Naive thymus-derived CD8-positive, alpha-beta T cell (primary cell): ENCODE results near the gene SPEN. TPM values are rescaled to one million over a fixed set of nuclear protein-coding genes. Genes with fewer than 3 reads are reported as not detected.

Experiments
- ATAC-seq, 2 donors: fragments of 150-1000 bp; cut with Tn5 transposase in 1 of 2; sonication (Bioruptor Pico), chemical (Tn5 transposase) in 1 of 2; 1 replicate in 1 of 2; 2 replicates in 1 of 2; pipeline ENCODE4 v1.10.0; 2021; ENCODE audit warnings: mild to moderate bottlenecking in 2 of 2, moderate library complexity in 2 of 2
- POLR2A ChIA-PET: fragments of 350-600 bp; sonication (Branson Sonifier 250); formaldehyde crosslinking; loops from one replicate; lab custom pipeline; 2021; ENCODE audit warnings: antibody characterized with exemption; lab: Charles Lee
- DNase-seq, 10 donors: peaks; one replicate each; pipeline versions ENCODE4 v3.0.0 to v3.0.0-alpha.2; 2020 to 2022
- H3K27ac Mint-ChIP-seq, 10 donors: one replicate each; pipeline ENCODE4 v1.8.0; 2020 to 2022; ENCODE audit warnings: mild to moderate bottlenecking in 10 of 10, mixed read lengths in 10 of 10, moderate library complexity in 4 of 10, inconsistent platforms in 1 of 10
- H3K27me3 Mint-ChIP-seq, 5 donors: one replicate each; pipeline ENCODE4 v1.8.0; 2021 to 2022; ENCODE audit warnings: mixed read lengths in 5 of 5
- H3K36me3 Mint-ChIP-seq, 3 donors: one replicate each; pipeline ENCODE4 v1.8.0; 2020 to 2022; ENCODE audit warnings: mixed read lengths in 3 of 3, mild to moderate bottlenecking in 2 of 3, inconsistent platforms in 1 of 3
- H3K4me1 Mint-ChIP-seq, 4 donors: one replicate each; pipeline ENCODE4 v1.8.0; 2021 to 2022; ENCODE audit warnings: mixed read lengths in 4 of 4
- H3K4me3 Mint-ChIP-seq, 10 donors: one replicate each; pipeline ENCODE4 v1.8.0; 2020 to 2022; ENCODE audit warnings: mild to moderate bottlenecking in 10 of 10, mixed read lengths in 10 of 10, moderate library complexity in 6 of 10, inconsistent platforms in 1 of 10
- H3K9me3 Mint-ChIP-seq, 9 donors: one replicate each; pipeline ENCODE4 v1.8.0; 2020 to 2022; ENCODE audit warnings: mixed read lengths in 9 of 9, mild to moderate bottlenecking in 3 of 9, inconsistent platforms in 1 of 9, moderate library complexity in 1 of 9
- polyA plus RNA-seq, 3 donors: library from polyadenylated mRNA; unstranded; fragments of 300-500 nt; fragmentation: Illumina TruSeq; gene quantifications; one replicate each; pipeline ENCODE4 v1.2.3, GENCODE V29; 2021
- total RNA-seq, 8 experiments: library from RNA in 2 of 8; stranded (reverse) in 2 of 8; gene quantifications; one replicate each; pipeline ENCODE4 v1.2.3 and lab custom pipeline; 2021 to 2026

SPEN gene
- total and polyA plus RNA-seq, 5 experiments from 2014 or later = 4.0 to 88.3 (median 38.0) TPM

GRCh38 chr1:15941899-15942660 is 94.6 kb downstream of the SPEN start:
- Mint-ChIP-seq H3K9me3 (no peaks in the 10 kb centered on the region), H3K27me3 (no peaks in the 10 kb centered on the region), H3K27ac (peak overlapping the region in 1 of 10 donors; percentile 49), H3K4me1 (peaks cover 0 to 5% (median 2%) of the 10 kb centered on the region in 4 donors), H3K36me3 (peaks cover 0 to 56% (median 3%) of the 10 kb centered on the region in 3 donors), H3K4me3 (no peak overlapping the region)
- DNase-seq (peak in 1 of 10 donors; percentile 60), ATAC-seq (no peak)
- POLR2A ChIA-PET = no interaction called here

- no peak for ATAC-seq
- H3K4me1 Mint-ChIP-seq = peaks cover 0 to 9% (median 4%) of the 10 kb centered on the region in 4 donors
- peak in 1 of 10 donors; percentile 56 for DNase-seq
- H3K36me3 Mint-ChIP-seq = peaks cover 0 to 55% (median 6%) of the 10 kb centered on the region in 3 donors
- no peak overlapping the region for H3K4me3 Mint-ChIP-seq
- POLR2A ChIA-PET = no interaction called here
- no peaks in the 10 kb centered on the region for H3K9me3 Mint-ChIP-seq
- H3K27me3 Mint-ChIP-seq = no peaks in the 10 kb centered on the region
- H3K27ac Mint-ChIP-seq = peak overlapping the region in 1 of 10 donors; percentile 29
Measured at GRCh38 chr1:15942661-15943327, 95.3 kb downstream of the SPEN start.

- H3K9me3 Mint-ChIP-seq = no peaks in the 10 kb centered on the region
- DNase-seq = no peak
Measured at GRCh38 chr1:15943328-15943991, 96.0 kb downstream of the SPEN start.

GRCh38 chr1:15943992-15944307 is 96.4 kb downstream of the SPEN start:
- Mint-ChIP-seq H3K4me3 (no peak overlapping the region), H3K9me3 (no peaks in the 10 kb centered on the region), H3K27ac (no peak overlapping the region), H3K27me3 (no peaks in the 10 kb centered on the region), H3K36me3 (peaks cover 0 to 54% (median 6%) of the 10 kb centered on the region in 3 donors), H3K4me1 (peaks cover 3 to 20% (median 8%) of the 10 kb centered on the region in 4 donors)
- no peak for ATAC-seq
- POLR2A ChIA-PET = no interaction called here
- DNase-seq = no peak

More at GRCh38 chr1:15943328-15943991, 96.0 kb downstream of the SPEN start:
- Mint-ChIP-seq H3K4me3 (no peak overlapping the region), H3K27me3 (no peaks in the 10 kb centered on the region), H3K4me1 (peaks cover 0 to 16% (median 5%) of the 10 kb centered on the region in 4 donors), H3K27ac (no peak overlapping the region), H3K36me3 (peaks cover 0 to 55% (median 6%) of the 10 kb centered on the region in 3 donors)
- ATAC-seq = no peak
- POLR2A ChIA-PET = no interaction called here

GRCh38 chr1:15944308-15945010 is 97.0 kb downstream of the SPEN start:
- DNase-seq (no peak), ATAC-seq (no peak)
- Mint-ChIP-seq H3K27ac (no peak overlapping the region), H3K9me3 (no peaks in the 10 kb centered on the region), H3K4me1 (peaks cover 3 to 26% (median 12%) of the 10 kb centered on the region in 4 donors), H3K4me3 (no peak overlapping the region), H3K36me3 (peaks cover 0 to 54% (median 3%) of the 10 kb centered on the region in 3 donors), H3K27me3 (no peaks in the 10 kb centered on the region)
- POLR2A ChIA-PET = no interaction called here

GRCh38 chr1:15945011-15945831 is 97.7 kb downstream of the SPEN start:
- Mint-ChIP-seq H3K4me3 (no peak overlapping the region), H3K4me1 (peaks cover 7 to 33% (median 19%) of the 10 kb centered on the region in 4 donors), H3K36me3 (peaks cover 0 to 46% (median 3%) of the 10 kb centered on the region in 3 donors), H3K27ac (peak overlapping the region in 1 of 10 donors; percentile 25), H3K9me3 (no peaks in the 10 kb centered on the region), H3K27me3 (no peaks in the 10 kb centered on the region)
- DNase-seq (peak in 1 of 10 donors; percentile 56), ATAC-seq (no peak)
- POLR2A ChIA-PET = no interaction called here

GRCh38 chr1:15945832-15946448 is 98.4 kb downstream of the SPEN start:
- peak overlapping the region in 4 of 10 donors; percentile 43 to 59 (median 54) for H3K27ac Mint-ChIP-seq
- peaks cover 0 to 40% (median 3%) of the 10 kb centered on the region in 3 donors for H3K36me3 Mint-ChIP-seq
- H3K4me3 Mint-ChIP-seq = no peak overlapping the region
- ATAC-seq (no peak), DNase-seq (peak in 1 of 10 donors; percentile 59)
- peaks cover 13 to 40% (median 26%) of the 10 kb centered on the region in 4 donors for H3K4me1 Mint-ChIP-seq
- POLR2A ChIA-PET = interaction anchor here (1.3 kb wide), 1 partner anchor 11 kb away, joined by 4 read pairs; no protein-coding TSS in a partner anchor
- H3K27me3 Mint-ChIP-seq = no peaks in the 10 kb centered on the region
- H3K9me3 Mint-ChIP-seq = no peaks in the 10 kb centered on the region

GRCh38 chr1:15946571-15947381 is 99.3 kb downstream of the SPEN start:
- H3K4me3 Mint-ChIP-seq = no peak overlapping the region
- H3K4me1 Mint-ChIP-seq = peaks cover 19 to 49% (median 35%) of the 10 kb centered on the region in 4 donors
- ATAC-seq (no peak), DNase-seq (no peak)
- no peaks in the 10 kb centered on the region for H3K9me3 Mint-ChIP-seq
- H3K27ac Mint-ChIP-seq = peak overlapping the region in 5 of 10 donors; percentile 12 to 95 (median 59)
- H3K27me3 Mint-ChIP-seq = no peaks in the 10 kb centered on the region
- H3K36me3 Mint-ChIP-seq = peaks cover 0 to 36% (median 3%) of the 10 kb centered on the region in 3 donors
- POLR2A ChIA-PET = interaction anchor here (1.3 kb wide), 1 partner anchor 11 kb away, joined by 4 read pairs; no protein-coding TSS in a partner anchor

GRCh38 chr1:15947382-15948090 is 100.0 kb downstream of the SPEN start:
- peaks cover 20 to 55% (median 42%) of the 10 kb centered on the region in 4 donors for H3K4me1 Mint-ChIP-seq
- peaks cover 0 to 37% (median 3%) of the 10 kb centered on the region in 3 donors for H3K36me3 Mint-ChIP-seq
- peak overlapping the region in 8 of 10 donors; percentile 12 to 95 (median 80) for H3K27ac Mint-ChIP-seq
- DNase-seq (no peak), ATAC-seq (no peak)
- POLR2A ChIA-PET = interaction anchor here (1.3 kb wide), 1 partner anchor 10 kb away, joined by 4 read pairs; no protein-coding TSS in a partner anchor
- no peaks in the 10 kb centered on the region for H3K9me3 Mint-ChIP-seq
- H3K4me3 Mint-ChIP-seq = peak overlapping the region in 2 of 10 donors; percentile 51 to 54
- no peaks in the 10 kb centered on the region for H3K27me3 Mint-ChIP-seq

GRCh38 chr1:15948091-15948591 is 100.6 kb downstream of the SPEN start:
- POLR2A ChIA-PET = no interaction called here
- Mint-ChIP-seq H3K27me3 (no peaks in the 10 kb centered on the region), H3K36me3 (peaks cover 0 to 36% (median 3%) of the 10 kb centered on the region in 3 donors), H3K27ac (peak overlapping the region in 9 of 10 donors; percentile 63 to 95 (median 87)), H3K4me1 (peaks cover 23 to 59% (median 46%) of the 10 kb centered on the region in 4 donors), H3K9me3 (no peaks in the 10 kb centered on the region), H3K4me3 (peak overlapping the region in 1 of 10 donors; percentile 51)
- ATAC-seq = no peak
- DNase-seq = no peak
